Mesenchymal stem cell (in vitro differentiated cells and primary cell): ENCODE data around the gene SCOC.

Experiments used
- DNase-seq: peaks from one replicate; pipeline ENCODE4 v3.0.0-alpha.2; 2013
- H2AFZ ChIP-seq: one replicate; pipeline ENCODE4 v1.6.1; 2013; ENCODE audit warnings: low read depth, mild to moderate bottlenecking, control low read depth, inconsistent platforms, low read length, moderate library complexity
- H2AK5ac ChIP-seq: 2 replicates; pipeline ENCODE4 v1.6.1; 2013; ENCODE audit warnings: low read length, moderate library complexity, mild to moderate bottlenecking, inconsistent platforms; ENCODE audit not compliant: severe bottlenecking
- H2BK120ac ChIP-seq: one replicate; pipeline ENCODE4 v1.6.1; 2013; ENCODE audit warnings: low read depth, mild to moderate bottlenecking, inconsistent platforms, low read length, moderate library complexity
- H2BK12ac ChIP-seq, 2 experiments: one replicate each; pipeline ENCODE4 v1.6.1; 2013; ENCODE audit warnings: inconsistent platforms in 2 of 2, low read length in 2 of 2, mild to moderate bottlenecking in 2 of 2, moderate library complexity in 2 of 2, control low read depth in 1 of 2
- H2BK15ac ChIP-seq: one replicate; pipeline ENCODE4 v1.6.1; 2013; ENCODE audit warnings: mild to moderate bottlenecking, low read depth, inconsistent platforms; ENCODE audit not compliant: poor library complexity, severe bottlenecking
- H2BK5ac ChIP-seq: 2 replicates; pipeline ENCODE4 v1.6.1; 2013; ENCODE audit warnings: low read depth, mild to moderate bottlenecking, low read length, control low read depth, inconsistent platforms; ENCODE audit not compliant: poor library complexity, severe bottlenecking
- H3K14ac ChIP-seq, 2 experiments: one replicate each; pipeline ENCODE4 v1.6.1; 2013; ENCODE audit warnings: inconsistent platforms in 2 of 2, low read length in 2 of 2, control low read depth in 1 of 2, mild to moderate bottlenecking in 1 of 2, moderate library complexity in 1 of 2
- H3K18ac ChIP-seq, 2 experiments: one replicate each; pipeline ENCODE4 v1.6.1; 2013; ENCODE audit warnings: inconsistent platforms in 2 of 2, low read length in 2 of 2, control low read depth in 1 of 2, low read depth in 1 of 2, mild to moderate bottlenecking in 1 of 2
- H3K23ac ChIP-seq, 2 experiments: one replicate each; pipeline ENCODE4 v1.6.1; 2013; ENCODE audit warnings: inconsistent platforms in 2 of 2, low read length in 2 of 2, mild to moderate bottlenecking in 2 of 2, moderate library complexity in 2 of 2, control low read depth in 1 of 2
- H3K27ac ChIP-seq: 2 replicates; pipeline ENCODE4 v1.5.1; 2013; ENCODE audit warnings: mild to moderate bottlenecking, moderate library complexity, low read length, control low read depth, inconsistent platforms; ENCODE audit not compliant: poor library complexity, severe bottlenecking
- H3K27me3 ChIP-seq, 2 experiments: 2 replicates each; pipeline versions ENCODE4 v1.6.1 to v1.7.0; 2013; ENCODE audit warnings: low read length in 2 of 2, mild to moderate bottlenecking in 2 of 2, moderate library complexity in 2 of 2, control low read depth in 1 of 2, inconsistent platforms in 1 of 2; ENCODE audit not compliant: control insufficient read depth in 1 of 2, insufficient read depth in 1 of 2
- H3K36me3 ChIP-seq, 2 experiments: 2 replicates each; pipeline versions ENCODE4 v1.6.1 to v1.7.0; 2013; ENCODE audit warnings: low read length in 2 of 2, control low read depth in 1 of 2, inconsistent platforms in 1 of 2, low read depth in 1 of 2, mild to moderate bottlenecking in 1 of 2; ENCODE audit not compliant: insufficient read depth in 2 of 2, control insufficient read depth in 1 of 2
- H3K4ac ChIP-seq, 2 experiments: one replicate each; pipeline ENCODE4 v1.6.1; 2013; ENCODE audit warnings: inconsistent platforms in 2 of 2, low read length in 2 of 2, mild to moderate bottlenecking in 2 of 2, moderate library complexity in 2 of 2, control low read depth in 1 of 2, low read depth in 1 of 2
- H3K4me1 ChIP-seq: 2 replicates; pipeline ENCODE4 v1.6.1; 2013; ENCODE audit warnings: low read depth, low read length, control low read depth; ENCODE audit not compliant: control insufficient read depth, insufficient read depth
- H3K4me2 ChIP-seq: 2 replicates; pipeline ENCODE4 v1.6.1; 2013; ENCODE audit warnings: low read length, mild to moderate bottlenecking, inconsistent platforms; ENCODE audit not compliant: poor library complexity, severe bottlenecking
- H3K4me3 ChIP-seq, 2 experiments: 2 replicates each; pipeline versions ENCODE4 v1.5.1 to v1.7.0; 2013; ENCODE audit warnings: low read length in 2 of 2, mild to moderate bottlenecking in 2 of 2, control low read depth in 1 of 2, low read depth in 1 of 2; ENCODE audit not compliant: insufficient read depth in 1 of 2
- H3K79me1 ChIP-seq: replicated peaks from 2 replicates; pipeline ENCODE4 v1.6.1; 2013; ENCODE audit warnings: mild to moderate bottlenecking, control low read depth, low read length, inconsistent platforms; ENCODE audit not compliant: poor library complexity, severe bottlenecking
- H3K9ac ChIP-seq: 2 replicates; pipeline ENCODE4 v1.7.0; 2013; ENCODE audit warnings: mild to moderate bottlenecking, low read length, moderate library complexity
- H3K9me3 ChIP-seq: 2 replicates; pipeline ENCODE4 v1.7.0; 2013; ENCODE audit warnings: mild to moderate bottlenecking, low read length; ENCODE audit not compliant: control insufficient read depth
- H4K8ac ChIP-seq: one replicate; pipeline ENCODE4 v1.6.1; 2013; ENCODE audit warnings: inconsistent platforms, mild to moderate bottlenecking, low read length, moderate library complexity
- H4K91ac ChIP-seq: one replicate; pipeline ENCODE4 v1.6.1; 2013; ENCODE audit warnings: mild to moderate bottlenecking, low read length, inconsistent platforms
- WGBS: methylation state at CpG from one replicate; pipeline ENCODE4 v1.1.7; 2013; ENCODE audit warnings: mixed read lengths; 5-methylcytosine and 5-hydroxymethylcytosine counted together

Gene SCOC

GRCh38 chr4:140382732-140383131 lies 9.3 kb downstream of the SCOC start:
- H3K4me3 ChIP-seq: no peak overlapping the region
- H2AFZ ChIP-seq: no peak overlapping the region
- no peak overlapping the region for H3K9ac ChIP-seq
- no peak overlapping the region for H2BK5ac ChIP-seq
- DNase-seq: no peak
- H4K8ac ChIP-seq: no peak overlapping the region
- no peaks in the 10 kb centered on the region for H3K9me3 ChIP-seq
- H3K14ac ChIP-seq: no peak overlapping the region
- H3K36me3 ChIP-seq: peaks cover 0 to 53% of the 10 kb centered on the region in 2 experiments
- no peaks in the 10 kb centered on the region for H3K4me1 ChIP-seq
- no peak overlapping the region for H2BK12ac ChIP-seq
- H3K27me3 ChIP-seq: no peaks in the 10 kb centered on the region
- no peak overlapping the region for H3K23ac ChIP-seq
- no peak overlapping the region for H2BK120ac ChIP-seq
- no peak overlapping the region for H4K91ac ChIP-seq
- H3K4me2 ChIP-seq: no peak overlapping the region
- no peak overlapping the region for H3K4ac ChIP-seq
- H2AK5ac ChIP-seq: no peak overlapping the region
- H3K18ac ChIP-seq: no peak overlapping the region
- H2BK15ac ChIP-seq: no peak overlapping the region
- no peak overlapping the region for H3K27ac ChIP-seq
- peaks cover 4% of the 10 kb centered on the region for H3K79me1 ChIP-seq

- H3K27me3 ChIP-seq: no peaks in the 10 kb centered on the region
- H3K9me3 ChIP-seq: no peaks in the 10 kb centered on the region
- H2BK12ac ChIP-seq: no peak overlapping the region
- H2BK5ac ChIP-seq: no peak overlapping the region
- H3K36me3 ChIP-seq: peaks cover 0 to 52% of the 10 kb centered on the region in 2 experiments
- H2AK5ac ChIP-seq: no peak overlapping the region
- no peak overlapping the region for H3K27ac ChIP-seq
- H3K4me3 ChIP-seq: no peak overlapping the region
- no peak overlapping the region for H2BK120ac ChIP-seq
- no peak overlapping the region for H3K4me2 ChIP-seq
- peaks cover 3% of the 10 kb centered on the region for H3K79me1 ChIP-seq
- H3K4ac ChIP-seq: no peak overlapping the region
- H2BK15ac ChIP-seq: no peak overlapping the region
- no peak overlapping the region for H3K14ac ChIP-seq
- no peak overlapping the region for H3K9ac ChIP-seq
- H3K4me1 ChIP-seq: no peaks in the 10 kb centered on the region
- H2AFZ ChIP-seq: no peak overlapping the region
- no peak for DNase-seq
- H3K18ac ChIP-seq: no peak overlapping the region
- H3K23ac ChIP-seq: no peak overlapping the region
- no CpG with 5 or more reads among the region's 1 CpG for WGBS
- no peak overlapping the region for H4K8ac ChIP-seq
- H4K91ac ChIP-seq: no peak overlapping the region
Measured at GRCh38 chr4:140388015-140388414, 14.6 kb downstream of the SCOC start.

- Histone ChIP-seq H2BK12ac (no peak overlapping the region), H2AFZ (no peak overlapping the region), H3K27me3 (no peaks in the 10 kb centered on the region), H2BK15ac (no peak overlapping the region), H3K14ac (no peak overlapping the region), H3K9me3 (no peaks in the 10 kb centered on the region), H4K8ac (no peak overlapping the region), H3K4me3 (no peak overlapping the region), H3K79me1 (no peaks in the 10 kb centered on the region), H3K4me1 (no peaks in the 10 kb centered on the region), H2BK5ac (no peak overlapping the region), H3K4ac (no peak overlapping the region), H3K9ac (no peak overlapping the region), H3K4me2 (no peak overlapping the region), H4K91ac (no peak overlapping the region), H3K36me3 (peaks cover 0 to 35% of the 10 kb centered on the region in 2 experiments), H2BK120ac (no peak overlapping the region), H3K23ac (no peak overlapping the region), H3K27ac (no peak overlapping the region), H2AK5ac (no peak overlapping the region), H3K18ac (no peak overlapping the region)
- no peak for DNase-seq
- WGBS: 69% methylated on average over 4 of the region's 5 CpGs
Measured at GRCh38 chr4:140395668-140396067, 22.2 kb downstream of the SCOC start.

- Histone ChIP-seq H3K14ac (no peak overlapping the region), H4K91ac (no peak overlapping the region), H3K18ac (no peak overlapping the region), H2BK15ac (no peak overlapping the region), H3K9ac (no peak overlapping the region), H3K4me3 (no peak overlapping the region), H3K79me1 (no peaks in the 10 kb centered on the region), H3K4me2 (no peak overlapping the region), H2BK120ac (no peak overlapping the region), H2BK12ac (no peak overlapping the region), H3K27me3 (no peaks in the 10 kb centered on the region), H3K27ac (no peak overlapping the region), H2AFZ (no peak overlapping the region), H3K36me3 (peaks cover 0 to 12% of the 10 kb centered on the region in 2 experiments), H2BK5ac (no peak overlapping the region), H2AK5ac (no peak overlapping the region), H3K4me1 (no peaks in the 10 kb centered on the region), H4K8ac (no peak overlapping the region), H3K23ac (no peak overlapping the region), H3K4ac (no peak overlapping the region), H3K9me3 (no peaks in the 10 kb centered on the region)
- WGBS: no CpG with 5 or more reads among the region's 2 CpGs
- DNase-seq: no peak
Measured at GRCh38 chr4:140400111-140400510, 26.7 kb downstream of the SCOC start.
